Activated naive CD8-positive, alpha-beta T cell treated with anti-CD3 and anti-CD28 coated beads, Interleukin-2, amount 10 ng/mL, durations not matched to agents 7 days and 5 days (primary cell): ENCODE results near the gene ZNF451. TPM values are rescaled to one million over a fixed set of nuclear protein-coding genes. Genes with fewer than 3 reads are reported as not detected.

Source experiments
- ATAC-seq: fragments of 150-1000 bp; cut with Tn5 transposase; one replicate; pipeline ENCODE4 v1.10.0; 2021; ENCODE audit warnings: low read depth, moderate library complexity
- POLR2A ChIA-PET: fragments of 350-600 bp; sonication (Branson Sonifier 250); formaldehyde crosslinking; loops from one replicate; lab custom pipeline; 2021; ENCODE audit warnings: antibody characterized with exemption; lab: Charles Lee
- DNase-seq: peaks from one replicate; pipeline ENCODE4 v3.0.0; 2021
- H3K27ac Mint-ChIP-seq: one replicate; pipeline ENCODE4 v1.8.0; 2022; ENCODE audit warnings: mild to moderate bottlenecking, mixed read lengths
- H3K27me3 Mint-ChIP-seq: one replicate; pipeline ENCODE4 v1.8.0; 2022; ENCODE audit warnings: mild to moderate bottlenecking, moderate library complexity, mixed read lengths
- H3K36me3 Mint-ChIP-seq: one replicate; pipeline ENCODE4 v1.8.0; 2021; ENCODE audit warnings: mild to moderate bottlenecking, mixed read lengths
- H3K4me1 Mint-ChIP-seq: one replicate; pipeline ENCODE4 v1.8.0; 2021; ENCODE audit warnings: mixed read lengths
- H3K4me3 Mint-ChIP-seq: one replicate; pipeline ENCODE4 v1.8.0; 2022; ENCODE audit warnings: mild to moderate bottlenecking, moderate library complexity, mixed read lengths
- H3K9me3 Mint-ChIP-seq: one replicate; pipeline ENCODE4 v1.8.0; 2021; ENCODE audit warnings: mixed read lengths
- total RNA-seq, 2 experiments: library from RNA; stranded (reverse); gene quantifications; one replicate each; pipeline ENCODE4 v1.2.3, GENCODE V29; 2021

The ZNF451 gene
- total RNA-seq, 2 experiments from 2014 or later, result 68.0 to 68.2 TPM

- Mint-ChIP-seq H3K36me3 (no peaks in the 10 kb centered on the region), H3K4me3 (no peak overlapping the region), H3K27ac (no peak overlapping the region), H3K27me3 (peaks cover 3% of the 10 kb centered on the region), H3K4me1 (peaks cover 3% of the 10 kb centered on the region), H3K9me3 (peaks cover 1% of the 10 kb centered on the region)
- POLR2A ChIA-PET, result no interaction called here
- no peak for DNase-seq
- ATAC-seq, result no peak
These were observed 119.0 kb downstream of the ZNF451 start for GRCh38 chr6:57209030-57209429.

- Mint-ChIP-seq H3K4me3 (no peak overlapping the region), H3K36me3 (peaks cover 3% of the 10 kb centered on the region), H3K27me3 (peaks cover 3% of the 10 kb centered on the region), H3K9me3 (peaks cover 2% of the 10 kb centered on the region), H3K27ac (no peak overlapping the region), H3K4me1 (peaks cover 10% of the 10 kb centered on the region)
- no peak for DNase-seq
- no peak for ATAC-seq
- POLR2A ChIA-PET, result no interaction called here
These were observed 120.1 kb downstream of the ZNF451 start for GRCh38 chr6:57210060-57210459.

DNA sequence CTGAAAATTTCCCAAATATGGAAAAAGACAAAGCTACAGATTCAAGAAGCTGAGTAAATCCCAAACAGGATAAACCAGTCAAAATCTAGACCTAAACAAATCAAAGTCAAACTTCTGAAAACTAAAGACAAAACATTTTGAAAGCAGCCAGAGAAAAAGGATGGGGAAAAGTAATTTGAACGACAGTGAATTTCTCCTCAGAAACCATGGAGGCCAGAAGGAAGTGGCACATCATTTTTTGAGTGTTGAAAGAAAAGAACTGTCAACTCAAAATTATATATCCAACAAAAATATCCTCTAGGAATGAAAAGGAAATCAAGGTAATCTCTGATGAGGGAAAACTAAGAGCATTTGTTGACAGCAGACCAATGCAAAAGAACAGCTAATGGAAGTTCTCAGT is 125.3 kb downstream of the ZNF451 start:
- no peak overlapping the region for H3K27ac Mint-ChIP-seq
- no peak overlapping the region for H3K4me3 Mint-ChIP-seq

GRCh38 chr6:57216235-57217101 is 126.5 kb downstream of the ZNF451 start:
- H3K27ac Mint-ChIP-seq, result no peak overlapping the region
- H3K9me3 Mint-ChIP-seq, result peaks cover 2% of the 10 kb centered on the region
- peaks cover 7% of the 10 kb centered on the region for H3K36me3 Mint-ChIP-seq
- peaks cover 24% of the 10 kb centered on the region for H3K27me3 Mint-ChIP-seq
- no peak overlapping the region for H3K4me3 Mint-ChIP-seq
- DNase-seq (no peak), ATAC-seq (no peak)
- peaks cover 14% of the 10 kb centered on the region for H3K4me1 Mint-ChIP-seq
- POLR2A ChIA-PET, result no interaction called here

More for the DNA sequence above, 125.3 kb downstream of the ZNF451 start:
- ATAC-seq (no peak), DNase-seq (no peak)
- H3K27me3 Mint-ChIP-seq, result peaks cover 20% of the 10 kb centered on the region
- POLR2A ChIA-PET, result no interaction called here
- peaks cover 7% of the 10 kb centered on the region for H3K36me3 Mint-ChIP-seq
- H3K9me3 Mint-ChIP-seq, result peaks cover 2% of the 10 kb centered on the region
- H3K4me1 Mint-ChIP-seq, result peaks cover 12% of the 10 kb centered on the region

- Mint-ChIP-seq H3K9me3 (peaks cover 2% of the 10 kb centered on the region), H3K27me3 (peaks cover 24% of the 10 kb centered on the region), H3K4me1 (peaks cover 11% of the 10 kb centered on the region), H3K4me3 (no peak overlapping the region), H3K27ac (no peak overlapping the region), H3K36me3 (peaks cover 8% of the 10 kb centered on the region)
- ATAC-seq (no peak), DNase-seq (no peak)
- POLR2A ChIA-PET, result no interaction called here
These were observed 127.3 kb downstream of the ZNF451 start for GRCh38 chr6:57217270-57217669.

Other genes with a start within 250 kb of the ZNF451 start
- gene BEND6, start 135.1 kb upstream of the ZNF451 start, total RNA-seq, result not detected
- 10 to 100 TPM; 15.1 to 16.4 TPM for gene KIAA1586, start 43.5 kb upstream of the ZNF451 start, total RNA-seq
- 1 to 10 TPM; 7.3 to 7.6 TPM for gene BAG2, start 82.1 kb downstream of the ZNF451 start, total RNA-seq
- 1 to 10 TPM; 1.9 to 2.1 TPM for gene RAB23, start 132.1 kb downstream of the ZNF451 start, total RNA-seq
- gene PRIM2, start 227.4 kb downstream of the ZNF451 start, total RNA-seq, result 10 to 100 TPM; 29.3 to 32.9 TPM